ENCODE results near the gene CCDC159. TPM values are rescaled to one million over a fixed set of nuclear protein-coding genes. Genes with fewer than 3 reads are reported as not detected.

The CCDC159 gene
- total and polyA plus RNA-seq, 2 of the 4 experiments (the other 2 are of a cell fraction) = 4.7 to 14.0 TPM

DNA sequence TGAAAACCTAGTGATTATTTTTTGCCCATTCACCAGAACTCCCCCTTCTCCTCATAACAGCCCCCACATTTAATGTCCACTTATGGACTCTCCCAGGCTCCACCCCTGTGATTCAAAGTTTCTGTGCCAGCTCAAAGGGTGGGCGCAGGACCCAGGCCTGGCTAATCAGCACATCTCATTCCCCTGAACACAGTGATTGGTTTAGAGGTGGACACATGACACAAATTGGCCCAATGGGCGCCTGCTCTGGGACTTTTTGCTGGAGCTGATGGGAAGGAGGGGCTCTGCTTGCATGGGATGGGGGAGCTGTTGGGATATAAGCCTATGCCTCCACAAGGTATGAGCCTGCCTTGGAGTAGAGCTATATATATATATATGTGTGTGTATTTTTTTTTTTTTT, 44.0 kb downstream of the CCDC159 start:
- Histone ChIP-seq H3K79me1 (ENCODE audit: low read depth in 1 of 2, low read length in 2 of 2) (no peaks in the 10 kb centered on the region), H3K18ac (ENCODE audit: low read depth, low read length) (no peak overlapping the region), H3K9ac (ENCODE audit: low read depth, low read length) (no peak overlapping the region), H4K5ac (ENCODE audit: low read depth, low read length) (no peak overlapping the region), H2AK5ac (ENCODE audit: low read depth, low read length) (no peak overlapping the region), H2BK5ac (ENCODE audit: low read depth, low read length, poor library complexity, severe bottlenecking) (no peak overlapping the region), H3K36me3 (ENCODE audit: control insufficient read depth, insufficient read depth, low read length) (no peaks in the 10 kb centered on the region), H4K91ac (ENCODE audit: insufficient read depth, low read depth, low read length) (no peak overlapping the region), H3K56ac (ENCODE audit: extremely low read depth, insufficient read depth, low read length) (no peak overlapping the region), H3K4me1 (ENCODE audit: control insufficient read depth, insufficient read depth, low read length) (no peaks in the 10 kb centered on the region), H3K27ac (ENCODE audit: insufficient read depth, low read length) (no peak overlapping the region), H3K23ac (ENCODE audit: low read depth, low read length) (no peak overlapping the region), H3K4ac (ENCODE audit: low read depth, low read length) (no peak overlapping the region), H3K4me3 (ENCODE audit: insufficient read depth, low read depth, low read length) (no peak overlapping the region), H3K14ac (replicated peaks; ENCODE audit: low read depth, low read length) (no peak overlapping the region), H4K8ac (ENCODE audit: low read depth in 2 of 2, low read length in 2 of 2) (no peak overlapping the region), H2BK120ac (ENCODE audit: low read depth, low read length) (no peak overlapping the region), H2BK15ac (ENCODE audit: low read depth, low read length) (no peak overlapping the region), H4K20me1 (ENCODE audit: insufficient read depth, low read length) (no peaks in the 10 kb centered on the region), H3K9me3 (ENCODE audit: control insufficient read depth, insufficient read depth, low read length) (peaks cover 8% of the 10 kb centered on the region), H3K4me2 (ENCODE audit: low read depth, low read length) (no peak overlapping the region), H3K9me1 (ENCODE audit: insufficient read depth, low read length) (peaks cover 3% of the 10 kb centered on the region; the same call in 1 of the 2 replicates), H2AFZ (replicated peaks; ENCODE audit: low read length, poor library complexity) (no peak overlapping the region), H2BK20ac (ENCODE audit: low read depth, low read length) (no peak overlapping the region), H3K27me3 (ENCODE audit: control insufficient read depth, insufficient read depth, low read length) (no peaks in the 10 kb centered on the region), H2AK9ac (replicated peaks; ENCODE audit: low read depth, low read length, poor library complexity) (no peak overlapping the region)
- no TSS peak for BruUV-seq (replicated peaks)
- POLR2A ChIA-PET (ENCODE audit: unreplicated experiment) = no interaction called here
- in situ Hi-C loops (cut with MboI; ENCODE audit: low sequenced_read_pairs) (no loop called here), dilution Hi-C loops (cut with HindIII; ENCODE audit: low sequenced_read_pairs, unreplicated experiment) (no loop called here), intact Hi-C loops (cut with micrococcal nuclease) (no loop called here)
- CTCF ChIA-PET = interaction anchor here (0.6 kb wide), 2 partner anchors 15 to 124 kb away, joined by 3 to 4 read pairs; no protein-coding TSS in a partner anchor
- DNase-seq (no peak), ATAC-seq (ENCODE audit: low read depth) (no peak)
- peak; percentile 7; the same call in 1 of the 2 replicates for TF ChIP-seq USF2 (IDR thresholded peaks at IDR 0.05; ENCODE audit: low read depth, low read length)
- TF ChIP-seq FOS (IDR thresholded peaks at IDR 0.05; ENCODE audit: low read depth, low read length) = no peak
- TF ChIP-seq MAZ (IDR thresholded peaks at IDR 0.05; ENCODE audit: borderline replicate concordance, low read depth, low read length) = no peak
- no peak for TF ChIP-seq MAFK (IDR thresholded peaks at IDR 0.05; ENCODE audit: low read depth, low read length)
- TF ChIP-seq, protein P1, sequence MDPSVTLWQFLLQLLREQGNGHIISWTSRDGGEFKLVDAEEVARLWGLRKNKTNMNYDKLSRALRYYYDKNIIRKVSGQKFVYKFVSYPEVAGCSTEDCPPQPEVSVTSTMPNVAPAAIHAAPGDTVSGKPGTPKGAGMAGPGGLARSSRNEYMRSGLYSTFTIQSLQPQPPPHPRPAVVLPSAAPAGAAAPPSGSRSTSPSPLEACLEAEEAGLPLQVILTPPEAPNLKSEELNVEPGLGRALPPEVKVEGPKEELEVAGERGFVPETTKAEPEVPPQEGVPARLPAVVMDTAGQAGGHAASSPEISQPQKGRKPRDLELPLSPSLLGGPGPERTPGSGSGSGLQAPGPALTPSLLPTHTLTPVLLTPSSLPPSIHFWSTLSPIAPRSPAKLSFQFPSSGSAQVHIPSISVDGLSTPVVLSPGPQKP (IDR thresholded peaks at IDR 0.05; ENCODE audit: borderline replicate concordance, low read depth, low read length) = no peak
- TF ChIP-seq BHLHE40 (IDR thresholded peaks at IDR 0.05; ENCODE audit: low read depth, low read length) = no peak
- TF ChIP-seq RAD21 (IDR thresholded peaks at IDR 0.05; ENCODE audit: low read length) = no peak
- no CpG with 5 or more reads among the region's 2 CpGs for WGBS, 2 experiments (ENCODE audit: extremely low coverage in 2 of 2, insufficient read length in 1 of 2)

Measured in IMR-90 (cell line).